HCT116 (cell line): ENCODE data around the gene GRIK3.

Experiments
- CEBPB ChIP-seq: IDR thresholded peaks from 2 replicates; pipeline ENCODE4 v1.6.1; 2012; ENCODE audit warnings: low read depth
- CTCF ChIP-seq, 3 experiments: fragments of 200-600 bp in 1 of 3; sonication (generic) in 1 of 3; IDR thresholded peaks in 2 of 3; conservative IDR thresholded peaks in 1 of 3; 2 replicates each; pipeline ENCODE4 v1.5.1; 2012 to 2017; ENCODE audit warnings: low read depth in 2 of 3, low read length in 2 of 3, antibody characterized with exemption in 1 of 3, borderline replicate concordance in 1 of 3, control low read depth in 1 of 3, mild to moderate bottlenecking in 1 of 3, mixed read lengths in 1 of 3, mixed run types in 1 of 3, moderate library complexity in 1 of 3; ENCODE audit not compliant: insufficient read depth in 1 of 3
- JUND ChIP-seq: IDR thresholded peaks from 2 replicates; pipeline ENCODE4 v1.6.1; 2012
- POLR2A ChIP-seq: IDR thresholded peaks from 2 replicates; pipeline ENCODE4 v1.7.0; 2011; ENCODE audit warnings: borderline replicate concordance; ENCODE audit not compliant: insufficient read depth, insufficient read length; ENCODE audit errors: extremely low read depth
- POLR2AphosphoS5 ChIP-seq: IDR thresholded peaks from 2 replicates; pipeline ENCODE4 v1.6.1; 2011; ENCODE audit warnings: mild to moderate bottlenecking, low read depth, low read length, moderate library complexity
- SRF ChIP-seq: IDR thresholded peaks from 2 replicates; pipeline ENCODE4 v1.6.1; 2012; ENCODE audit warnings: low read depth
- YY1 ChIP-seq: IDR thresholded peaks from 2 replicates; pipeline ENCODE4 v1.6.1; 2011; ENCODE audit warnings: low read length, low read depth, moderate library complexity, mild to moderate bottlenecking; ENCODE audit not compliant: insufficient replicate concordance; ENCODE audit errors: extremely low read depth
- ZBTB33 ChIP-seq: IDR thresholded peaks from 2 replicates; pipeline ENCODE4 v1.6.1; 2011; ENCODE audit warnings: mild to moderate bottlenecking, low read length, moderate library complexity; ENCODE audit not compliant: insufficient replicate concordance; ENCODE audit errors: extremely low read depth
- ZFX ChIP-seq: fragments of 450-650 bp; IDR thresholded peaks from 2 replicates; pipeline ENCODE4 v1.6.1; 2017

GRCh38 chr1:36836196-36836883, 198.0 kb downstream of the GRIK3 start:
- TF ChIP-seq POLR2AphosphoS5: no peak
- no peak for TF ChIP-seq ZBTB33
- TF ChIP-seq CEBPB: no peak
- TF ChIP-seq CTCF (IDR thresholded peaks at IDR 0.05 in 2 of 3, conservative IDR thresholded peaks at IDR 0.05 in 1 of 3; ENCODE audit: borderline replicate concordance in 1 of 3, insufficient read depth in 1 of 3, low read depth in 2 of 3, low read length in 2 of 3): no peak
- no peak for TF ChIP-seq JUND
- TF ChIP-seq POLR2A: no peak
- TF ChIP-seq SRF: no peak
- TF ChIP-seq ZFX: no peak
- no peak for TF ChIP-seq YY1
